GM12892 (cell line): ENCODE measurements around the gene LYSMD1.

ENCODE experiments used
- POLR2A ChIP-seq: IDR thresholded peaks from 2 replicates; pipeline ENCODE4 v1.6.1; 2011; ENCODE audit warnings: low read depth, low read length, control low read depth
- POLR2AphosphoS5 ChIP-seq: IDR thresholded peaks from 2 replicates; pipeline ENCODE4 v1.6.1; 2011; ENCODE audit warnings: low read depth, low read length, control low read depth
- TAF1 ChIP-seq: IDR thresholded peaks from 2 replicates; pipeline ENCODE4 v1.6.1; 2011; ENCODE audit warnings: low read depth, mild to moderate bottlenecking, control low read depth, low read length, borderline replicate concordance

DNA sequence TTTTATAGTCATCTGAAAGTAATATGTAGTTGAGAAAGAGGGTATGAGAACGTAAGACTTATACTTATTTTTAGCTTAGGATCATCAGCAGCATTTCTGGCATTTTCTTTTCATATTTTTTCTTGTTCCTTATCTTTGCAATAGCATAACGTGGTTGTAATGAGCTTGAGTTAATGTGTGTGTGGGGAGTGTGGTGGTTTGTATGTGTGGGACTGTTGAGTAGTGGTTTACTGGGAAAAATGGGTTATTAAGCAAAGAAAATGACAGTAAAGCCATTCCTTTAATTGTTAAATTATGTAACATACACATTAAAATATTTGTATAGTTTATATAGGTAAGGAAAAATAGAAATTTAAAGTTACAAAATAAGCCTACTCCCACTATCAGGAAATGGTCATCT lies 47.9 kb upstream of the LYSMD1 start:
- TF ChIP-seq POLR2A (no peak), TAF1 (no peak), POLR2AphosphoS5 (no peak)
